ENCODE data around the gene GPR183. TPM values are rescaled to one million over a fixed set of nuclear protein-coding genes. Genes with fewer than 3 reads are reported as not detected.

The GPR183 gene
- polyA plus RNA-seq, 1 experiment = 0.31 TPM

DNA sequence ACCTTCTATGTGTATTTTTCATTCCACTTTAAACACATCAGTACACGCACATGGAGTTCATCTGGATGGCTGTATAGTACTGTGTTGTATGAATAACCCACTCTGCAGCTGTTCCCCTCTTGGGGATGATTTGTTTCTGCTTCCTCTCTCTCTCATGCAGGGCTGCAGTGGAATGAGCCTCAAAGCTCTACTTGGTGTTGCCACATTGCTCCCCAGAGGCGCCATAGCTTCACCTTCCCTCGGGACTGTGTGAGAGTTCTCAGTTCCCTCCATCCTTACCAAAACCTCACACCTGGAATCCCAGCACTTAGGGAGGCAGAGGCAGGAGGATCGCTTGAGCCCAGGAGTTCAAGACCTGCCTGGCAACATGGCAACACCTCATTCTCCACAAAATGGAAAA lies 28.4 kb upstream of the GPR183 start:
- H3K27me3 ChIP-seq (ENCODE audit: control insufficient read depth, insufficient read depth, low read length) = no peaks in the 10 kb centered on the region
- H3K36me3 ChIP-seq (ENCODE audit: control insufficient read depth, insufficient read depth, low read length) = peaks cover 1% of the 10 kb centered on the region
- CTCF ChIA-PET = interaction anchor here (1.2 to 1.5 kb wide), 2 partner anchors 8 to 11 kb away, joined by 3 to 7 read pairs; no protein-coding TSS in a partner anchor
- no peak for DNase-seq (ENCODE audit: low read depth)
- H3K4me3 ChIP-seq (ENCODE audit: low read depth, low read length) = no peak overlapping the region
- POLR2A ChIA-PET = no interaction called here
- TF ChIP-seq, protein P1, sequence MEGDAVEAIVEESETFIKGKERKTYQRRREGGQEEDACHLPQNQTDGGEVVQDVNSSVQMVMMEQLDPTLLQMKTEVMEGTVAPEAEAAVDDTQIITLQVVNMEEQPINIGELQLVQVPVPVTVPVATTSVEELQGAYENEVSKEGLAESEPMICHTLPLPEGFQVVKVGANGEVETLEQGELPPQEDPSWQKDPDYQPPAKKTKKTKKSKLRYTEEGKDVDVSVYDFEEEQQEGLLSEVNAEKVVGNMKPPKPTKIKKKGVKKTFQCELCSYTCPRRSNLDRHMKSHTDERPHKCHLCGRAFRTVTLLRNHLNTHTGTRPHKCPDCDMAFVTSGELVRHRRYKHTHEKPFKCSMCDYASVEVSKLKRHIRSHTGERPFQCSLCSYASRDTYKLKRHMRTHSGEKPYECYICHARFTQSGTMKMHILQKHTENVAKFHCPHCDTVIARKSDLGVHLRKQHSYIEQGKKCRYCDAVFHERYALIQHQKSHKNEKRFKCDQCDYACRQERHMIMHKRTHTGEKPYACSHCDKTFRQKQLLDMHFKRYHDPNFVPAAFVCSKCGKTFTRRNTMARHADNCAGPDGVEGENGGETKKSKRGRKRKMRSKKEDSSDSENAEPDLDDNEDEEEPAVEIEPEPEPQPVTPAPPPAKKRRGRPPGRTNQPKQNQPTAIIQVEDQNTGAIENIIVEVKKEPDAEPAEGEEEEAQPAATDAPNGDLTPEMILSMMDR (IDR thresholded peaks at IDR 0.05; ENCODE audit: insufficient read depth, low read depth, low read length) = no peak

DNA sequence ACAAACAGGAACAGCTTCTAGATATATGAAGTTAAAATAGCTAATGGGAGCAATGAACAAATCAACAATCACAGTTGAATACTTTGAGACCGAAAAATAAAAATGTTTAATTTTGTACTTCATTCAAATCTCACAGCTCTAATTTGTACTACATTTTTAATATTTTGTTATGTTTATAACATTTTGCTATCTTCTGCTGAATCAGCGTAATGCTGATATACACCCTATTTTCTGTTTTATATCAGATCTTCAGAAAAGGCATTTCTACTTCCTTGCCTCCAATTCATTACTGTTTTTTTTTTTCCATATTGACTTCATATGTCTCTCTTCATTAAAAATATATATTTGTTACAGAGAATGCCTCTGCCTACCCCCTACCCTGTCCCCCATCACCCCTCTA lies 27.9 kb upstream of the GPR183 start:
- POLR2A ChIA-PET = no interaction called here
- no peak overlapping the region for H3K4me3 ChIP-seq (ENCODE audit: low read depth, low read length)
- DNase-seq (ENCODE audit: low read depth) = no peak
- TF ChIP-seq, protein P1 (IDR thresholded peaks at IDR 0.05; ENCODE audit: insufficient read depth, low read depth, low read length) = no peak
- H3K36me3 ChIP-seq (ENCODE audit: control insufficient read depth, insufficient read depth, low read length) = peaks cover 1% of the 10 kb centered on the region
- no peaks in the 10 kb centered on the region for H3K27me3 ChIP-seq (ENCODE audit: control insufficient read depth, insufficient read depth, low read length)
- CTCF ChIA-PET = interaction anchor here (1.2 to 1.5 kb wide), 2 partner anchors 9 to 10 kb away, joined by 3 to 7 read pairs; no protein-coding TSS in a partner anchor

DNA sequence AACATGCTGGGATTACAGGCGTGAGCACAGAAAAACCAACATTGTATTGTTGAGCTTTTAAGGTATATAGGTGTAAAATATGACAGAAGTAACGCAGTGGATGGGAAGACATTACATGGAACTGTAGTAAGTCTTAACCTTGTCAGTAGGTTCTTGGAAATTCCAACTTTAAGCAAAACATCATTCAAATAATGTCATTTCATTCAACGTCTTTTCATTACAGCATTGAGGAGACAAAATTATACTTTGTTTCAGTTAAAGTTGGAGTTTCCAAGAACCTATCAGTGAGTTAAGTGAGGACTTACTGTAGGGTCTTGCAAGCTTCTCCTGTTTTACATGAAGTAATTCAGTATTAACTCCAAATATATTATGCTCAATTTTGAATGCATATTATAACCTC lies 27.0 kb upstream of the GPR183 start:
- DNase-seq (ENCODE audit: low read depth) = no peak
- H3K4me3 ChIP-seq (ENCODE audit: low read depth, low read length) = no peak overlapping the region
- CTCF ChIA-PET = interaction anchor here (1.1 to 1.5 kb wide), 3 partner anchors 10 to 15 kb away, joined by 3 to 7 read pairs (median 3); no protein-coding TSS in a partner anchor
- no peaks in the 10 kb centered on the region for H3K27me3 ChIP-seq (ENCODE audit: control insufficient read depth, insufficient read depth, low read length)
- POLR2A ChIA-PET = no interaction called here
- peaks cover 3% of the 10 kb centered on the region for H3K36me3 ChIP-seq (ENCODE audit: control insufficient read depth, insufficient read depth, low read length)
- TF ChIP-seq, protein P1 (IDR thresholded peaks at IDR 0.05; ENCODE audit: insufficient read depth, low read depth, low read length) = no peak

DNA sequence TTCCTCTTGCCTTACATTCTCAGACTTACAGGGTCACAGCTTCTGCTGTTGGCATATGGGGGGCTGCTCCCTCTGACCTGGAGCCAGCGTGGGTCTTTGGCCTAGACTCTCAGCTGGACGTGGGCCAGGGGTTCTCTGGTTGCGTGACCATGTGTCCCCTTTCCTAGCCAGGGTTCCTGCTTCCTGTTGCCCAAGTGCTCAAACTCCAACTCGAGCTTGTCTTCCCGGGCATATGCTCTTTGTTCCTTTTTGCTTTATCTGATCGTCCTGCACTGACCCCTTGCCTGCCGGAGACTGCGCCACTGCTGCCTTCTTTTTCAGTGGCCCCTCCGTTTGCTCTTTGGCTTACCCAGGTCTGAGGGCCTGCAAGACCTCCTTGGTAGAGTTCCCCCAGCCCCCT lies 25.3 kb upstream of the GPR183 start:
- TF ChIP-seq, protein P1 (IDR thresholded peaks at IDR 0.05; ENCODE audit: insufficient read depth, low read depth, low read length) = no peak
- H3K27me3 ChIP-seq (ENCODE audit: control insufficient read depth, insufficient read depth, low read length) = no peaks in the 10 kb centered on the region
- CTCF ChIA-PET = interaction anchor here (1.1 kb wide), 1 partner anchor 63 kb away, joined by 3 read pairs; no protein-coding TSS in a partner anchor

DNA sequence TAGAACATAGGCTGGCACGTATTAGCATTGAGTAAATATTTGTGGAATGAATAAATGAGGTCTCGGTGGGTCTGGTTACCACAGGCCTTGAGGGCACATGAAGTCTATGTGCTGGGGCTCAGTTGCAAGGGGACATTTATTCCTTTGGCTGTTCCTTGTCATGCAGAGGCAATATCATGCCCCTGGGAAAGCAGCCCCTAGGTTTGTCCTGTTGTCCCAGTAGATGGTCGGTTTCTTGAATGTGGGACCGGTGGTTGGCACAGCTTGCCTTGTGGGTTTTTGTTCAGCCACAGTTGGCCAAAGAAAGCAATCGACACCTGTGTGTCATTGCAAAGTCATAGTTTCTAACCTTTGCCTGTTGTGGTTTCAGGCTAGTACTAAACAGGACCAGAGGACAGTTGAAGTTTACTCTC lies 24.7 kb upstream of the GPR183 start:
- ChIA-PET CTCF (interaction anchor here (1.1 kb wide), 1 partner anchor 63 kb away, joined by 3 read pairs; no protein-coding TSS in a partner anchor), POLR2A (no interaction called here)
- no peak for DNase-seq (ENCODE audit: low read depth)
- peaks cover 3% of the 10 kb centered on the region for H3K36me3 ChIP-seq (ENCODE audit: control insufficient read depth, insufficient read depth, low read length)
- no peak overlapping the region for H3K4me3 ChIP-seq (ENCODE audit: low read depth, low read length)
- no peaks in the 10 kb centered on the region for H3K27me3 ChIP-seq (ENCODE audit: control insufficient read depth, insufficient read depth, low read length)
- TF ChIP-seq, protein P1 (IDR thresholded peaks at IDR 0.05; ENCODE audit: insufficient read depth, low read depth, low read length) = no peak

More for the DNA sequence above, 25.3 kb upstream of the GPR183 start:
- Histone ChIP-seq H3K36me3 (ENCODE audit: control insufficient read depth, insufficient read depth, low read length) (peaks cover 3% of the 10 kb centered on the region), H3K4me3 (ENCODE audit: low read depth, low read length) (no peak overlapping the region)
- DNase-seq (ENCODE audit: low read depth) = no peak
- POLR2A ChIA-PET = no interaction called here
